HepG2 (cell line): ENCODE results near the gene SLC6A17. TPM values are rescaled to one million over a fixed set of nuclear protein-coding genes. Genes with fewer than 3 reads are reported as not detected.
A peak's percentile ranks its signal among the peaks of the same experiment; 100 is the strongest.

Source experiments
- ATAC-seq: fragments of 200-7000 bp; cut with Tn5 transposase; 3 replicates; pipeline ENCODE4 v1.9.1; 2020; ENCODE audit warnings: mild to moderate bottlenecking, moderate library complexity
- BruUV-seq: library from RNA; stranded (reverse); fragments of 400-500 nt; replicated peaks from 2 replicates; lab custom pipeline; 2021; lab: Mats Ljungman, UMichigan
- CTCF ChIA-PET: fragments of 300-600 bp; formaldehyde crosslinking; extraction: SDS; loops from one replicate; lab custom pipeline; 2021; ENCODE audit warnings: low total read pairs, inconsistent platforms, low intra/inter-chr PET ratio; lab: Yijun Ruan, JAX
- POLR2A ChIA-PET: fragments of 350-600 bp; sonication (Branson Sonifier 250); formaldehyde crosslinking; loops from one replicate; lab custom pipeline; 2020; ENCODE audit warnings: antibody characterized with exemption, inconsistent platforms; lab: Yijun Ruan, JAX
- DNase-seq: peaks from one replicate; pipeline ENCODE4 v3.0.0-alpha.2; 2015; ENCODE audit warnings: low spot score
- FAIRE-seq: peaks from 3 replicates; lab custom pipeline; 2011; peaks lifted over from hg19 to GRCh38; lab: Jason Lieb, UNC
- H2AFZ ChIP-seq: one replicate; pipeline ENCODE4 v1.6.1; 2011; ENCODE audit warnings: low read length, inconsistent platforms
- H3K27ac ChIP-seq: fragments of 300-600 bp; 3 replicates; pipeline ENCODE4 v1.8.0; 2011; ENCODE audit warnings: mixed run types, mild to moderate bottlenecking, mixed read lengths, low read length, inconsistent platforms; ENCODE audit not compliant: insufficient read depth; ENCODE audit errors: extremely low read length
- H3K27me3 ChIP-seq, 2 experiments: fragments of 200-600 bp in 1 of 2; 2 replicates in 1 of 2; 3 replicates in 1 of 2; pipeline versions ENCODE4 v1.6.0 to v1.8.0; 2011; ENCODE audit warnings: low read length in 2 of 2, mild to moderate bottlenecking in 2 of 2, moderate library complexity in 2 of 2, inconsistent platforms in 1 of 2; ENCODE audit not compliant: insufficient read depth in 2 of 2, control insufficient read depth in 1 of 2
- H3K36me3 ChIP-seq, 2 experiments: fragments of 200-600 bp in 1 of 2; replicated peaks in 1 of 2; 2 replicates in 1 of 2; 3 replicates in 1 of 2; pipeline versions ENCODE4 v1.5.1 to v1.8.0; 2011; ENCODE audit warnings: low read length in 2 of 2, inconsistent platforms in 1 of 2; ENCODE audit not compliant: insufficient read depth in 2 of 2, control insufficient read depth in 1 of 2
- H3K4me1 ChIP-seq: 2 replicates; pipeline ENCODE4 v1.5.1; 2012; ENCODE audit warnings: low read length, inconsistent platforms; ENCODE audit not compliant: insufficient read depth
- H3K4me2 ChIP-seq: 2 replicates; pipeline ENCODE4 v1.6.0; 2011; ENCODE audit warnings: low read depth, low read length, inconsistent platforms
- H3K4me3 ChIP-seq, 3 experiments: fragments of 200-600 bp in 1 of 3; sonication (generic), shearing (Covaris generic) in 1 of 3; replicated peaks in 1 of 3; 2 replicates each; pipeline ENCODE4 v1.5.1; 2011 to 2016; ENCODE audit warnings: low read length in 3 of 3, inconsistent platforms in 2 of 3, low read depth in 2 of 3, mild to moderate bottlenecking in 2 of 3, control low read depth in 1 of 3, mixed read lengths in 1 of 3; ENCODE audit not compliant: insufficient read depth in 1 of 3
- H3K79me2 ChIP-seq: one replicate; pipeline ENCODE4 v1.6.1; 2011; ENCODE audit warnings: low read length, inconsistent platforms; ENCODE audit not compliant: insufficient read depth
- H3K9ac ChIP-seq: 2 replicates; pipeline ENCODE4 v1.6.0; 2011; ENCODE audit warnings: mild to moderate bottlenecking, low read depth, low read length, inconsistent platforms; ENCODE audit not compliant: insufficient read depth
- H3K9me3 ChIP-seq: 2 replicates; pipeline ENCODE4 v1.5.1; 2012; ENCODE audit warnings: mild to moderate bottlenecking, low read length
- H4K20me1 ChIP-seq: 2 replicates; pipeline ENCODE4 v1.6.0; 2011; ENCODE audit warnings: inconsistent platforms, mild to moderate bottlenecking, low read length, moderate library complexity; ENCODE audit not compliant: insufficient read depth
- ATF7-NPFF ChIP-seq: sonication (generic); formaldehyde crosslinking; IDR thresholded peaks from 2 replicates; pipeline ENCODE4 v1.8.1; 2023; ENCODE audit warnings: mild to moderate bottlenecking, low read depth, missing genetic modification reagents, moderate library complexity
- MAZ ChIP-seq, 2 experiments: sonication (generic) in 1 of 2; formaldehyde crosslinking in 1 of 2; IDR thresholded peaks; 2 replicates each; pipeline versions ENCODE4 v1.5.0 to v1.6.1; 2012 to 2020; ENCODE audit warnings: low read depth in 2 of 2, mild to moderate bottlenecking in 2 of 2, borderline replicate concordance in 1 of 2, improper control_type of control experiment in 1 of 2, low read length in 1 of 2, missing genetic modification reagents in 1 of 2, moderate library complexity in 1 of 2
- SIN3A ChIP-seq: IDR thresholded peaks from 2 replicates; pipeline ENCODE4 v1.6.1; 2011; ENCODE audit warnings: low read depth, mild to moderate bottlenecking, control low read depth, low read length, borderline replicate concordance
- THAP9 ChIP-seq: sonication (generic); formaldehyde crosslinking; IDR thresholded peaks from 2 replicates; pipeline ENCODE4; 2020; ENCODE audit warnings: missing genetic modification reagents, mild to moderate bottlenecking, borderline replicate concordance
- ZFY ChIP-seq: sonication (generic); formaldehyde crosslinking; IDR thresholded peaks from 2 replicates; pipeline ENCODE4 v1.4.0; 2020; ENCODE audit warnings: missing genetic modification reagents
- ZNF230 ChIP-seq: sonication (generic); formaldehyde crosslinking; IDR thresholded peaks from 2 replicates; pipeline ENCODE4 v1.4.0; 2020; ENCODE audit warnings: mild to moderate bottlenecking, missing genetic modification reagents
- ZNF589 ChIP-seq: sonication (generic); formaldehyde crosslinking; conservative IDR thresholded peaks from 2 replicates; pipeline ENCODE4 v1.8.0; 2022; ENCODE audit warnings: mild to moderate bottlenecking, moderate library complexity, missing genetic modification reagents
- WGBS: methylation state at CpG from one replicate; pipeline ENCODE4 v1.1.6; 2017; ENCODE audit warnings: low lambda C conversion rate; 5-methylcytosine and 5-hydroxymethylcytosine counted together
- in situ Hi-C: cut with HindIII; loops from 2 replicates; pipeline ENCODE4 v1.10.0; 2017; ENCODE audit warnings: low pct_unique_long_range_greater_than_20kb; ENCODE audit not compliant: extremely low pct_ligation_motif_present
- intact Hi-C: fragments of 100-400 bp; cut with micrococcal nuclease; formaldehyde crosslinking; loops from one replicate; pipeline ENCODE4 v1.10.0; 2022; ENCODE audit not compliant: unreplicated experiment
- polyA plus RNA-seq, 8 experiments: library from polyadenylated mRNA; depleted of rRNA in 3 of 8; stranded (reverse) in 7 of 8; unstranded in 1 of 8; fragments of >200 nt; fragmentation: Illumina TruSeq in 4 of 8; extraction: Trizol in 4 of 8; gene quantifications; 2 replicates each; pipeline versions ENCODE4 v1.2.1 to v1.2.3, GENCODE V29; 2011 to 2016; ENCODE audit warnings: low read depth in 4 of 8, missing spikeins in 1 of 8, mixed read lengths in 1 of 8; ENCODE audit not compliant: insufficient read depth in 1 of 8
- total RNA-seq, 5 experiments: library from RNA; depleted of rRNA; stranded (reverse); fragments of >200 nt; fragmentation: Illumina TruSeq; extraction: Trizol; gene quantifications; 2 replicates each; pipeline ENCODE4 v1.2.3, GENCODE V29; 2016; ENCODE audit warnings: low read depth in 1 of 5
- TF ChIP-seq, protein P1 (sequence below): sonication (generic); formaldehyde crosslinking; IDR thresholded peaks from 2 replicates; pipeline ENCODE4 v1.5.1; 2020; ENCODE audit warnings: missing genetic modification reagents, mild to moderate bottlenecking, borderline replicate concordance
- TF ChIP-seq, protein P2 (sequence below): sonication (generic); formaldehyde crosslinking; IDR thresholded peaks from 2 replicates; pipeline ENCODE4 v1.4.0; 2020; ENCODE audit warnings: missing genetic modification reagents

Gene SLC6A17
- total and polyA plus RNA-seq, 2 of the 13 experiments (the other 11 are each of a cell fraction or from before 2014, with no cell fraction given), result not detected

DNA sequence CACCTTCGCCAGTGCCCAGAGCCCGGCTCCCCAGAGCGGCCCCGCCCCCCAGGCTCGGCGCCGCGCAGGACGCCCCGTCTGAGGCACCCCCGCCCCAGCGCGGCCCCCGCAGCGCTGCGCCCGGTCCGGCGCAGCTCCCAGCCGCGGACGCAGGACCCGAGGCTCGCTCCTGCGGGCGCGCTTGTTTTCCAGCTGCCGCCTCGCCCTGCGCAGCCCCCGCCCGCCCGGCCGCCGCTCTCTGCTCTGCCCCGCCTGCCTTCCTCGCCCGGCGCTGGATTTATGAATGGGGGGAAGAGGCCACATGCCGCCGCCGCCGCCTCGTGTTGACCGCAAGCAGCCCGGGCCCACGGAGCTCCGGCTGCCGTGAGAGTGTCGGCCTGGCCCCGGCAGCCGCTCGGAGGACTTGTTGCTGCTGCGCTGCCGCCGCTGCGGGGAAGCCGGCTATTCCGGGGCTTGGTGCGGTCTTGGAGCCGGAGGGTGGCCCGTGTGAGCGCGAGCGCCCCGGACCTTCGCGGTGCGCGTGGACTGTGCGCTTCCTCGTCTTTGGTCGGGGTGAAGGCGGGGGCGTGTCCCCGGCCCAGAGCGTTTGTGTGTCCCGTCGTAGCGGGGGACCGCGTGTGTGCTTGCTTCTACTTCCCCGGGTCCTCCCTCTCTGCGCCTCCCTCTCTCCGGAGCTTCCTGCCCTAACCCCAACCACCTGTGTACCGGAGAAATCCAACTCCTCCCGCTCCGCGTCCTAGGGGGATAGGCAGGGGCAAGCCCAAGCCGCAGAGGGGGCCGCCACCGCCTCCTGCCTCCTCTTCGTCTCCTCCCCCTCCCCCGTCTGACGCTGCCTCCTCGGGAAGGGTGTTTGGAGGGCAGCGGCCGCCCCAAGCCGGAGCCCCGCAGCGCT is 60.6 kb downstream of the SLC6A17 start:
- no TSS peak for BruUV-seq
- H3K4me2 ChIP-seq, result peak overlapping the region; percentile 84
- H3K9me3 ChIP-seq, result no peaks in the 10 kb centered on the region
- no peaks in the 10 kb centered on the region for H3K79me2 ChIP-seq
- FAIRE-seq, result no peak
- 43% methylated on average over 16 of the region's 101 CpGs for WGBS
- no peaks in the 10 kb centered on the region for H4K20me1 ChIP-seq
- DNase-seq, result no peak
- peak; percentile 38 for ATAC-seq
- in situ Hi-C loops, result no loop called here
- H3K4me3 ChIP-seq, result peak overlapping the region; percentile 47 to 74 (median 57); a peak in 5 of 6 replicates
- no peak overlapping the region for H2AFZ ChIP-seq
- peaks cover 6 to 58% of the 10 kb centered on the region in 2 experiments; a peak in 3 of 5 replicates for H3K27me3 ChIP-seq
- no peak overlapping the region for H3K9ac ChIP-seq
- H3K4me1 ChIP-seq, result peaks cover 10% of the 10 kb centered on the region
- intact Hi-C loops, result loop anchor here (1.0 kb wide), 1 partner anchor 18 kb away; no protein-coding TSS in a partner anchor
- no peaks in the 10 kb centered on the region for H3K36me3 ChIP-seq
- ChIA-PET CTCF (no interaction called here), POLR2A (interaction anchor here (1.5 kb wide), 1 partner anchor 128 kb away, joined by 9 read pairs; the partner anchor contains the start of gene RBM15)
- no peak overlapping the region for H3K27ac ChIP-seq
- TF ChIP-seq SIN3A (no peak), MAZ (IDR thresholded peaks at IDR 0.05; ENCODE audit: borderline replicate concordance, low read depth, low read length) (no peak), MAZ (CRISPR knock-in tag; IDR thresholded peaks at IDR 0.05; ENCODE audit: low read depth) (peak; percentile 21; the same call in 1 of the 2 replicates), ZFY (peak; percentile 45; the same call in 1 of the 2 replicates), ATF7-NPFF (CRISPR knock-in tag) (0 out of 2 replicates have a peak, but pooled peaks have one; percentile 30), ZNF230 (CRISPR knock-in tag) (no peak), THAP9 (0 out of 2 replicates have a peak, but pooled peaks have one; percentile 43), ZNF589 (CRISPR knock-in tag) (no peak)
- TF ChIP-seq, protein P1, sequence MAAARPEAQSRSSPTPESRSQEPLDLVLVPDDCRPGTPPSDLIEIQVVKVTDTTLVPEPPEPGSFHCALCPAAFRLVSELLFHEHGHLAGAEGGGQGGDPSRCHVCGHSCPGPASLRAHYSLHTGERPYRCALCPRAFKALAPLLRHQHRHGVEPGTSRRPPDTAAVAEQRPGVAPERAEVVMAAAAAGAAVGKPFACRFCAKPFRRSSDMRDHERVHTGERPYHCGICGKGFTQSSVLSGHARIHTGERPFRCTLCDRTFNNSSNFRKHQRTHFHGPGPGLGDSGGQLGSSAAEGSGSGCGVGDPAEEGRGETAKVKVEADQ (CRISPR knock-in tag), result no peak
- TF ChIP-seq, protein P2, sequence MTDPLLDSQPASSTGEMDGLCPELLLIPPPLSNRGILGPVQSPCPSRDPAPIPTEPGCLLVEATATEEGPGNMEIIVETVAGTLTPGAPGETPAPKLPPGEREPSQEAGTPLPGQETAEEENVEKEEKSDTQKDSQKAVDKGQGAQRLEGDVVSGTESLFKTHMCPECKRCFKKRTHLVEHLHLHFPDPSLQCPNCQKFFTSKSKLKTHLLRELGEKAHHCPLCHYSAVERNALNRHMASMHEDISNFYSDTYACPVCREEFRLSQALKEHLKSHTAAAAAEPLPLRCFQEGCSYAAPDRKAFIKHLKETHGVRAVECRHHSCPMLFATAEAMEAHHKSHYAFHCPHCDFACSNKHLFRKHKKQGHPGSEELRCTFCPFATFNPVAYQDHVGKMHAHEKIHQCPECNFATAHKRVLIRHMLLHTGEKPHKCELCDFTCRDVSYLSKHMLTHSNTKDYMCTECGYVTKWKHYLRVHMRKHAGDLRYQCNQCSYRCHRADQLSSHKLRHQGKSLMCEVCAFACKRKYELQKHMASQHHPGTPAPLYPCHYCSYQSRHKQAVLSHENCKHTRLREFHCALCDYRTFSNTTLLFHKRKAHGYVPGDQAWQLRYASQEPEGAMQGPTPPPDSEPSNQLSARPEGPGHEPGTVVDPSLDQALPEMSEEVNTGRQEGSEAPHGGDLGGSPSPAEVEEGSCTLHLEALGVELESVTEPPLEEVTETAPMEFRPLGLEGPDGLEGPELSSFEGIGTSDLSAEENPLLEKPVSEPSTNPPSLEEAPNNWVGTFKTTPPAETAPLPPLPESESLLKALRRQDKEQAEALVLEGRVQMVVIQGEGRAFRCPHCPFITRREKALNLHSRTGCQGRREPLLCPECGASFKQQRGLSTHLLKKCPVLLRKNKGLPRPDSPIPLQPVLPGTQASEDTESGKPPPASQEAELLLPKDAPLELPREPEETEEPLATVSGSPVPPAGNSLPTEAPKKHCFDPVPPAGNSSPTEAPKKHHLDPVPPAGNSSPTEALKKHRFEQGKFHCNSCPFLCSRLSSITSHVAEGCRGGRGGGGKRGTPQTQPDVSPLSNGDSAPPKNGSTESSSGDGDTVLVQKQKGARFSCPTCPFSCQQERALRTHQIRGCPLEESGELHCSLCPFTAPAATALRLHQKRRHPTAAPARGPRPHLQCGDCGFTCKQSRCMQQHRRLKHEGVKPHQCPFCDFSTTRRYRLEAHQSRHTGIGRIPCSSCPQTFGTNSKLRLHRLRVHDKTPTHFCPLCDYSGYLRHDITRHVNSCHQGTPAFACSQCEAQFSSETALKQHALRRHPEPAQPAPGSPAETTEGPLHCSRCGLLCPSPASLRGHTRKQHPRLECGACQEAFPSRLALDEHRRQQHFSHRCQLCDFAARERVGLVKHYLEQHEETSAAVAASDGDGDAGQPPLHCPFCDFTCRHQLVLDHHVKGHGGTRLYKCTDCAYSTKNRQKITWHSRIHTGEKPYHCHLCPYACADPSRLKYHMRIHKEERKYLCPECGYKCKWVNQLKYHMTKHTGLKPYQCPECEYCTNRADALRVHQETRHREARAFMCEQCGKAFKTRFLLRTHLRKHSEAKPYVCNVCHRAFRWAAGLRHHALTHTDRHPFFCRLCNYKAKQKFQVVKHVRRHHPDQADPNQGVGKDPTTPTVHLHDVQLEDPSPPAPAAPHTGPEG (CRISPR knock-in tag), result no peak
